Parathyroid adenoma (tissue), 2 donors: ENCODE results near the gene GAA.

Source experiments
- H2AFZ ChIP-seq: fragments of 300-600 bp; sonication (generic); one replicate; pipeline ENCODE4 v1.7.0; 2017; ENCODE audit warnings: antibody characterized with exemption, mild to moderate bottlenecking
- H3K27ac ChIP-seq: fragments of 300-600 bp; sonication (generic); one replicate; pipeline ENCODE4 v1.7.0; 2017
- H3K27me3 ChIP-seq: fragments of 300-600 bp; sonication (generic); one replicate; pipeline ENCODE4 v1.7.0; 2017; ENCODE audit warnings: low read length; ENCODE audit not compliant: control insufficient read depth, insufficient read depth
- H3K36me3 ChIP-seq: fragments of 300-600 bp; sonication (generic); one replicate; pipeline ENCODE4 v1.7.0; 2017; ENCODE audit warnings: low read length; ENCODE audit not compliant: control insufficient read depth, insufficient read depth
- H3K4me1 ChIP-seq: fragments of 300-600 bp; sonication (generic); one replicate; pipeline ENCODE4 v1.7.0; 2017; ENCODE audit warnings: control low read depth
- H3K4me2 ChIP-seq: fragments of 300-600 bp; sonication (generic); one replicate; pipeline ENCODE4 v1.7.0; 2017; ENCODE audit warnings: low read length
- H3K4me3 ChIP-seq: fragments of 300-600 bp; sonication (generic); one replicate; pipeline ENCODE4 v1.7.0; 2017; ENCODE audit warnings: low read depth, low read length
- H3K79me2 ChIP-seq: fragments of 300-600 bp; sonication (generic); one replicate; pipeline ENCODE4 v1.7.0; 2017; ENCODE audit warnings: control low read depth
- H3K9ac ChIP-seq: fragments of 300-600 bp; sonication (generic); one replicate; pipeline ENCODE4 v1.7.0; 2017; ENCODE audit warnings: mild to moderate bottlenecking
- H3K9me3 ChIP-seq: fragments of 300-600 bp; sonication (generic); one replicate; pipeline ENCODE4 v1.7.0; 2017; ENCODE audit warnings: low read length; ENCODE audit not compliant: control insufficient read depth
- TF ChIP-seq, protein P1 (sequence below): fragments of 300-600 bp; sonication (generic); IDR thresholded peaks from one replicate; pipeline ENCODE4 v1.7.0; 2017; ENCODE audit warnings: antibody characterized with exemption, mild to moderate bottlenecking
- donor health status: primary hyperparathyroidism.

The GAA gene

DNA sequence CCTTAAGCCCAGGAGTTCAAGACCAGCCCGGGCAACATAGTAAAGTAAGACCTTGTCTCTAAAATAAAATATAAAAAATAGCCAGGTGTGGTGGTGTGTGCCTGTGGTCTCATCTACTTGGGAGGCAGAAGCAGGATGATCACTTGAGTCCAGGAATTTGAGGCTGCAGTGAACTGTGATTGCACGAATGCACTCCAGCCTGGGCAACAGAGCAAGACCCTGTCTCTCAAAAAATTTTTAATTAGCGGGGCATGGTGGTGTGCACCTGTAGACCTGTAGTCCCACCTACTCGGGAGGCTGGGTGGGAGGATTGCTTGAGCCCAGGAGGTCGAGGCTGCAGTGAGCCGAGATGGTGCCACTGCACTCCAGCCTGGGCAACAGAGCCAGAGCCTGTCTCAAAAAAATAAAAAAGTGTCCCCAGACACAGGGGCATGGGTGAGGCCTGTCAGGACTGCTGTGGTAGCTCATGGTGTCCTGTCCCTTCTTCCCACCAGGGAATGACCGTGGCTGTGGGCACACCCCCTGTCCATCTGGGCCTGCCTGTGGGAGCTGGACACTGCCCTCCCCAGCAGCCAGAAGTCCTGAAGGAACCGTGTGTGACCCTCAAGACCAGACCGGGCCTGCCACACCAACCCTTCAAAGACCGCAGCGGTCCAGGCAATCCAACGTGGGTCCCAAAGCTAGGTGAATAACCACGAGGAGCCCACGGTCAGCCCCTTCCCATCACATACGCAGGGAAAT lies 30.8 kb upstream of the GAA start:
- Histone ChIP-seq H3K9ac (no peak overlapping the region), H3K27ac (peak overlapping the region; percentile 62), H3K27me3 (no peaks in the 10 kb centered on the region), H2AFZ (no peak overlapping the region), H3K9me3 (no peaks in the 10 kb centered on the region), H3K4me2 (peak overlapping the region; percentile 31), H3K4me1 (peaks cover 6% of the 10 kb centered on the region), H3K36me3 (no peaks in the 10 kb centered on the region), H3K4me3 (peak overlapping the region; percentile 22), H3K79me2 (no peaks in the 10 kb centered on the region)
- TF ChIP-seq, protein P1, sequence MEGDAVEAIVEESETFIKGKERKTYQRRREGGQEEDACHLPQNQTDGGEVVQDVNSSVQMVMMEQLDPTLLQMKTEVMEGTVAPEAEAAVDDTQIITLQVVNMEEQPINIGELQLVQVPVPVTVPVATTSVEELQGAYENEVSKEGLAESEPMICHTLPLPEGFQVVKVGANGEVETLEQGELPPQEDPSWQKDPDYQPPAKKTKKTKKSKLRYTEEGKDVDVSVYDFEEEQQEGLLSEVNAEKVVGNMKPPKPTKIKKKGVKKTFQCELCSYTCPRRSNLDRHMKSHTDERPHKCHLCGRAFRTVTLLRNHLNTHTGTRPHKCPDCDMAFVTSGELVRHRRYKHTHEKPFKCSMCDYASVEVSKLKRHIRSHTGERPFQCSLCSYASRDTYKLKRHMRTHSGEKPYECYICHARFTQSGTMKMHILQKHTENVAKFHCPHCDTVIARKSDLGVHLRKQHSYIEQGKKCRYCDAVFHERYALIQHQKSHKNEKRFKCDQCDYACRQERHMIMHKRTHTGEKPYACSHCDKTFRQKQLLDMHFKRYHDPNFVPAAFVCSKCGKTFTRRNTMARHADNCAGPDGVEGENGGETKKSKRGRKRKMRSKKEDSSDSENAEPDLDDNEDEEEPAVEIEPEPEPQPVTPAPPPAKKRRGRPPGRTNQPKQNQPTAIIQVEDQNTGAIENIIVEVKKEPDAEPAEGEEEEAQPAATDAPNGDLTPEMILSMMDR = no peak

DNA sequence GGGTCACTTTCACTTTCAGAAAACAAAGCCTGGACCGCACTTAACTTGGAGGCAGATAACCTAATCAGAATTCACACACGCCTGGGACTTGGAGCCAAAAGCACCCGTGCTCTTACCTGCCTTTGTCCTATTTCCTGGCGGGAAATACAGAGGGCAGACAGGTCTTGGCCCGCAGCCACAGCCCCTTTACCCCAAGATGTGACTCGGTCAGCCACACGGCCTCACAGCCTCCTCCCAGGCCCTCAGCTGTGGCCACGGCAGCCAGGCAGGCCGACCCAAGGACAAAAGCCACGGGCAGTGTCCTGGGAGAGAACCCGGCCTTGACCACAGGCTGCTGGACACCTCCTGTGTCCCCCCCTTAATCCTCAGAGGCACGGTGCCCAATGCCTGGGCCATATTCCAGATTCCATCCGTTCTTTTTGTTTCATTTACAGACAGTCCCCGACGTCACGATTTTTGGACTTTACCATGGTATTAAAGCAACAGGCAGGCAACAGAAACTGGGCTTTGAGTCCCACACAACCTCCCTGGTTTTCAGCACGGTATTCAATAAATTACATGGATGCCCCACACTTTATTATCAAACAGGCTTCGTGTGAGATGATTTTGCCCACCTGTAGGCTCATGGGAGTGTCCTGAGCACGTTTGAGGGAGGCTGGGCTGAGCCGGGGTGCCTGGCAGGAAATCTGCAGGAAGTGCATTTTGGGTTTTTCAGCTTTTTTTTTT lies 30.1 kb upstream of the GAA start:
- peak overlapping the region; percentile 62 for H3K27ac ChIP-seq
- no peaks in the 10 kb centered on the region for H3K79me2 ChIP-seq
- no peak overlapping the region for H2AFZ ChIP-seq
- TF ChIP-seq, protein P1 = no peak
- H3K4me3 ChIP-seq = peak overlapping the region; percentile 22
- H3K36me3 ChIP-seq = no peaks in the 10 kb centered on the region
- H3K9ac ChIP-seq = no peak overlapping the region
- H3K4me2 ChIP-seq = peak overlapping the region; percentile 31
- H3K27me3 ChIP-seq = no peaks in the 10 kb centered on the region
- no peaks in the 10 kb centered on the region for H3K9me3 ChIP-seq
- peaks cover 6% of the 10 kb centered on the region for H3K4me1 ChIP-seq

DNA sequence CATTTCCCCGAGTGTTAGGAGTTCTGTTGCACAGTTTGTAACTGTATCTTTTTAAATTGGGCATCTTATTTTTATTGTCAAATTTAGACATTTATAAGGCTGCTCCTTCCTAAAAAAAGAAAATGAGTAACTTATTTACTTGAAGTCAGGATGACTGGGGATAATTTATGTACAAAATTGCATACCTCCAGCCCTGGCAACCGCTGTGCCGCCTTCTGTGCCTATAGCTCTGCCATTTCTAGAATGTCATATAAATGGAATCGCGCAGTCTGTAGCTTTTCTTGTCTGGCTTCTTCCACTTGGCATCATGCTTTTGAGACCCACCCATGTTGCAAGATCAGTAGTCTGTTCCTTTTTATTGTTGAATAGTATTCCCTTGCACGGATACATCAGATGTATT lies 29.0 kb upstream of the GAA start:
- Histone ChIP-seq H3K27ac (no peak overlapping the region), H3K4me2 (no peak overlapping the region), H2AFZ (no peak overlapping the region), H3K4me3 (no peak overlapping the region), H3K4me1 (peaks cover 6% of the 10 kb centered on the region), H3K27me3 (no peaks in the 10 kb centered on the region), H3K36me3 (no peaks in the 10 kb centered on the region), H3K9ac (no peak overlapping the region), H3K9me3 (no peaks in the 10 kb centered on the region), H3K79me2 (no peaks in the 10 kb centered on the region)
- TF ChIP-seq, protein P1 = no peak

DNA sequence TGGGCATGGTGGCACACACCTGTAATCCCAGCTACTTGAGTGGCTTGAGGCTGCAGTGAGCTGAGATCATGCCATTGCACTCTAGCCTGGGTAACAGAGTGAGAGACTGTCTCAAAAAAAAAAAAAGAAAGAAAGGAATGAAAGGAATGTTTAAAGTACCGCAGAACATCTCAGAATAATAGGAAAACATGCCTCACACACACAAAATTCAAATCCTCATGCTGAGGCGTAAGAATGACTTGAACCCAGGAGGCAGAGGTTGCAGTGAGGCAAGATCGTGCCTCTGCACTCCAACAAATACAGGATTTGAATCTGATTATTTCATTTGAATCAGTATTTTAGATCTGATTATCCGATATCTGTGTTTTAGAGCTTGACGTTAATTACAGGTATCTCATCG lies 21.3 kb upstream of the GAA start:
- no peaks in the 10 kb centered on the region for H3K4me1 ChIP-seq
- H3K36me3 ChIP-seq = no peaks in the 10 kb centered on the region
- H2AFZ ChIP-seq = no peak overlapping the region
- H3K4me3 ChIP-seq = no peak overlapping the region
- TF ChIP-seq, protein P1 = no peak
- no peak overlapping the region for H3K27ac ChIP-seq
- no peak overlapping the region for H3K9ac ChIP-seq
- no peaks in the 10 kb centered on the region for H3K79me2 ChIP-seq
- H3K9me3 ChIP-seq = no peaks in the 10 kb centered on the region
- H3K27me3 ChIP-seq = no peaks in the 10 kb centered on the region
- H3K4me2 ChIP-seq = no peak overlapping the region
